MCF 10A (cell line): ENCODE data around the gene HAAO. TPM values are rescaled to one million over a fixed set of nuclear protein-coding genes. Genes with fewer than 3 reads are reported as not detected.

Source experiments
- BruUV-seq: library from RNA; stranded (reverse); fragments of 400-500 nt; replicated peaks from 2 replicates; lab custom pipeline; 2021; lab: Mats Ljungman, UMichigan
- CTCF ChIA-PET: fragments of 300-600 bp; sonication (Branson Sonifier 250); formaldehyde crosslinking; extraction: SDS; loops from one replicate; lab custom pipeline; 2021; ENCODE audit warnings: antibody characterized with exemption, inconsistent platforms; lab: Yijun Ruan, JAX
- POLR2A ChIA-PET: fragments of 300-600, 350-650 bp; sonication (Branson Sonifier 250); formaldehyde crosslinking; extraction: SDS; loops from one replicate; lab custom pipeline; 2020; ENCODE audit warnings: antibody characterized with exemption, inconsistent platforms; lab: Yijun Ruan, JAX
- DNase-seq: peaks from one replicate; pipeline ENCODE4 v3.0.0-alpha.2; 2018; ENCODE audit not compliant: unreplicated experiment
- H3K27ac Mint-ChIP-seq: one replicate; pipeline ENCODE4 v1.8.0; 2022; ENCODE audit warnings: mild to moderate bottlenecking, low read depth, mixed read lengths; ENCODE audit not compliant: unreplicated experiment
- H3K27me3 Mint-ChIP-seq: one replicate; pipeline ENCODE4 v1.8.0; 2022; ENCODE audit warnings: mixed read lengths; ENCODE audit not compliant: insufficient read depth, unreplicated experiment
- H3K36me3 Mint-ChIP-seq: one replicate; pipeline ENCODE4 v1.8.0; 2022; ENCODE audit warnings: mild to moderate bottlenecking, moderate library complexity, mixed read lengths; ENCODE audit not compliant: insufficient read depth, unreplicated experiment
- H3K4me1 Mint-ChIP-seq: one replicate; pipeline ENCODE4 v1.8.0; 2022; ENCODE audit warnings: mixed read lengths; ENCODE audit not compliant: insufficient read depth, unreplicated experiment
- H3K4me3 Mint-ChIP-seq: one replicate; pipeline ENCODE4 v1.8.0; 2022; ENCODE audit warnings: mild to moderate bottlenecking, moderate library complexity, mixed read lengths; ENCODE audit not compliant: unreplicated experiment
- H3K9me3 Mint-ChIP-seq: one replicate; pipeline ENCODE4 v1.8.0; 2022; ENCODE audit warnings: mixed read lengths; ENCODE audit not compliant: unreplicated experiment
- CTCF ChIP-seq: fragments of 200-600 bp; IDR thresholded peaks from one replicate; pipeline ENCODE4 v1.8.0; 2022; ENCODE audit warnings: antibody characterized with exemption, mild to moderate bottlenecking; ENCODE audit not compliant: unreplicated experiment
- intact Hi-C: fragments of 100-400 bp; cut with micrococcal nuclease; formaldehyde crosslinking; loops from 2 replicates; pipeline ENCODE4 v1.14.1; 2022
- total RNA-seq: library from RNA; stranded (reverse); gene quantifications from 2 replicates; pipeline ENCODE4 v1.2.3, GENCODE V29; 2022

HAAO gene
- total RNA-seq, 1 experiment from 2014 or later: not detected

DNA sequence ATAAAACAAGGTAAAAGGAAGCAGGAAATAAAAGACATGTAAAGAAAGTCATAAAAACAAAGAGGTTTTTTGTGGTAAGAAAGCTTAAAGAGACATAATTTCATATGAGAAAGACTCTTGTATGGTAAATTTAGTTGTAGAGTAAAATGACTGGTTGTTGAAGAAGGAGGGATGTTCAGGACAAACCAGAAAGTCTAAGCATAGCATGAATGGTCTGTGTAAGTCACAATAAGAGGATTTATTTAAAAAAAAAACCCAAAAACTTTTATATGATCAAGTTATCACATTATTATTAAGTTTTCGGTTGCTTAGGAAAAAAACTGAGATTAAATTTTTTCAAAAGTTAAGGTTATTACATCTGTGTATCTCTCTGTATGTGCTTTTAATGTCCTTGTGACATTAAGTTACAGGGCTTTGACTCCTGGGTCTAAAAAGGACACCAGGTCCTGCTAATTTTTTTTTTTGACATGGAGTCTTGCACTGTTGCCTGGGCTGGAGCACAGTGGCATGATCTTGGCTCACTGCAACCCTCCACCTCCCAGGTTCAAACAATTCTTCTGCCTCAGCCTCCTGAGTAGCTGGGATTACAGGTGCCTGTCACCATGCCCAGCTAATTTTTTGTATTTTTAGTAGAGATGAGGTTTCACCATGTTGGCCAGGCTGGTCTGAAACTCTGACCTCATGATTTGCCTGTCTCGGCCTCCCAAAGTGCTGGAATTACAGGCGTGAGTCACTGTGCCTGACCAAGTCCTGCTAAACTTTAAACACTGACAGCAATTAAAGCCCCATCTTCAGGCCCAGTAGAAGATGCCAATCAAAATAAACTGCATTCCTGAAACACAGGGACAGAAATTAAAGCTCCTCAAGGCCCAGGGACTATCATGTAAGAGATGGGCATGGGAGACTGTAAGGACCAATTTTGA is 14.2 kb downstream of the HAAO start:
- TF ChIP-seq CTCF: no peak
- no peak overlapping the region for H3K27ac Mint-ChIP-seq
- DNase-seq: no peak
- BruUV-seq: no TSS peak
- intact Hi-C loops: no loop called here
- no peaks in the 10 kb centered on the region for H3K36me3 Mint-ChIP-seq
- no peaks in the 10 kb centered on the region for H3K9me3 Mint-ChIP-seq
- H3K4me3 Mint-ChIP-seq: no peak overlapping the region
- H3K27me3 Mint-ChIP-seq: no peaks in the 10 kb centered on the region
- ChIA-PET POLR2A (no interaction called here), CTCF (interaction anchor here (0.6 kb wide), 1 partner anchor 50 kb away, joined by 3 read pairs; no protein-coding TSS in a partner anchor)
- H3K4me1 Mint-ChIP-seq: no peaks in the 10 kb centered on the region

DNA sequence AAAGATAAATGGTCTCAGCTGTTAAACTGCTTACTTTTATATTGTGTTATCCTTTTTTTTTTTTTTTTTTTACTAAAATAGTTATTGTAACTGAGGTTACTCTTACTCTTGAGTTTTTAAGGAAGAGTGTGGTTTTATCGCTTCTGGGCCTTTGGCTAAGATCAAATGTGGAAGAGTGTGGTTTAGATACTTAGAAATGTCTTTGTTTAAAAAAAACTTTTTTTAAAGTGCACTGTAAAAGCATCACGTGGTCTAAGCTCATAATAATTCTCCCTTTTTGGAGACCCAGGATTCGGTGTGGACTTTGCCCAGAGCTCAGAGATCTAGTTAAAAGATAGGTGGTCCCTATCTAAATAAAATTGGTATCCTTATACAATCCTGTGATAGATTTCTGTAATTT is 16.6 kb downstream of the HAAO start:
- no peak overlapping the region for H3K27ac Mint-ChIP-seq
- intact Hi-C loops: no loop called here
- no peak for TF ChIP-seq CTCF
- no peaks in the 10 kb centered on the region for H3K36me3 Mint-ChIP-seq
- no peak overlapping the region for H3K4me3 Mint-ChIP-seq
- POLR2A ChIA-PET: no interaction called here
- H3K4me1 Mint-ChIP-seq: no peaks in the 10 kb centered on the region
- H3K9me3 Mint-ChIP-seq: no peaks in the 10 kb centered on the region
- DNase-seq: no peak
- H3K27me3 Mint-ChIP-seq: no peaks in the 10 kb centered on the region
- CTCF ChIA-PET: no interaction called here
- BruUV-seq: no TSS peak

GRCh38 chr2:42775186-42775585 is 17.2 kb downstream of the HAAO start:
- no peak overlapping the region for H3K27ac Mint-ChIP-seq
- intact Hi-C loops: no loop called here
- no peaks in the 10 kb centered on the region for H3K9me3 Mint-ChIP-seq
- POLR2A ChIA-PET: no interaction called here
- no peak for DNase-seq
- TF ChIP-seq CTCF: no peak
- H3K27me3 Mint-ChIP-seq: no peaks in the 10 kb centered on the region
- H3K4me1 Mint-ChIP-seq: no peaks in the 10 kb centered on the region
- CTCF ChIA-PET: interaction anchor here (0.7 kb wide), 1 partner anchor 385 kb away, joined by 3 read pairs; no protein-coding TSS in a partner anchor
- H3K36me3 Mint-ChIP-seq: no peaks in the 10 kb centered on the region
- BruUV-seq: no TSS peak
- H3K4me3 Mint-ChIP-seq: no peak overlapping the region

GRCh38 chr2:42771546-42772153 is 20.7 kb downstream of the HAAO start:
- ChIA-PET CTCF (interaction anchor here (1.7 kb wide), 1 partner anchor 45 kb away, joined by 4 read pairs; no protein-coding TSS in a partner anchor), POLR2A (no interaction called here)
- no peak for DNase-seq
- no TSS peak for BruUV-seq
- Mint-ChIP-seq H3K4me3 (no peak overlapping the region), H3K4me1 (no peaks in the 10 kb centered on the region), H3K36me3 (no peaks in the 10 kb centered on the region), H3K9me3 (no peaks in the 10 kb centered on the region), H3K27ac (no peak overlapping the region), H3K27me3 (no peaks in the 10 kb centered on the region)
- TF ChIP-seq CTCF: no peak
- intact Hi-C loops: no loop called here
